Omental fat pad (tissue), 4 donors: ENCODE data around the gene CARD19. TPM values are rescaled to one million over a fixed set of nuclear protein-coding genes. Genes with fewer than 3 reads are reported as not detected.

Source experiments
- ATAC-seq: fragments of 150-250 bp; one replicate; pipeline ENCODE4 v1.9.1; 2016; ENCODE audit warnings: mild to moderate bottlenecking, moderate library complexity; ENCODE audit not compliant: low FRiP score
- DNase-seq: peaks from one replicate; pipeline ENCODE4 v3.0.0-alpha.2; 2019; ENCODE audit warnings: low spot score
- total RNA-seq, 4 donors: library from RNA; depleted of rRNA; stranded (reverse); fragments of >200 nt; gene quantifications; one replicate each; pipeline ENCODE4 v1.1.0, GENCODE V29; 2016
- TF ChIP-seq, protein P1 (sequence below), 3 donors: fragments of 450-650 bp; IDR thresholded peaks; one replicate each; pipeline ENCODE4 v1.5.1; 2016 to 2017; ENCODE audit warnings: antibody characterized with exemption in 3 of 3, mild to moderate bottlenecking in 3 of 3, moderate library complexity in 2 of 3

CARD19 gene
- total RNA-seq, 4 donors from 2014 or later: 45.7 to 76.5 (median 57.9) TPM

DNA sequence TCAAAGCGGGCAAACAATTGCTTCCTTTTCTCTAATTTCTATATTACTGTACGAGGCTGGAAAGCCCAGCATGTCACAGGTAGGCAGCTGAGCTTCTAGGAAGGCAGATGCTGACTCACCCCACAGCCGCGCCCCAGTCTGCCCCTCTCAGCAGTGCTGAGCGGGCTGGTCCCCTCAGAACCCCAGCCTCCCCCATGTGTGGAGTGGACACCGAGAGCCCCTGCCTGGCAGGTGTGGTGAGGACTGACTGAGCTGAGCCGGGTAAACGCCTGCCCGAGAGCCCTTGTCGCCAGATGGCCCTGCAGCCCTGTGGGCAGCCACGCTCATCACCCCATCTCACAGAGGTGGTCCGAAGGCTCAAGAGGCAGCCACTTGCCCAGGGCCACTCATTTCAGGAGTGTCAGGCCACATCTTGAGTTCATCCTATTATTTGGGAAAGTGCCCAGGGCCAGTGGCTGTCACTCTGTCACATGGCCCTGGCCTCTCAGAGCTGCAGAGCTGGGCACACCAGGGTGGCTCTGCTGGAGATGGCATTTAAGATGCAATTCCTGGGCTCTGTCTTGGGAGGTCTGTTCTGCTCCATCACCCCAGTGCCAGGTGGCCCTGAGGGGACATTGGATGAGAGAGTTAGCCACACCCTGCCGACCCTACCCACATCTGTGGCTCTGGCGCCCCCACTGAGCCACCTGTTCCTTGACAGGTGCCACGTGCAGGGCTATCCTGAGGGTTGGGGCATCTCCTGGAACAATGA is 12.4 kb downstream of the CARD19 start:
- ATAC-seq: no peak
- TF ChIP-seq, protein P1, sequence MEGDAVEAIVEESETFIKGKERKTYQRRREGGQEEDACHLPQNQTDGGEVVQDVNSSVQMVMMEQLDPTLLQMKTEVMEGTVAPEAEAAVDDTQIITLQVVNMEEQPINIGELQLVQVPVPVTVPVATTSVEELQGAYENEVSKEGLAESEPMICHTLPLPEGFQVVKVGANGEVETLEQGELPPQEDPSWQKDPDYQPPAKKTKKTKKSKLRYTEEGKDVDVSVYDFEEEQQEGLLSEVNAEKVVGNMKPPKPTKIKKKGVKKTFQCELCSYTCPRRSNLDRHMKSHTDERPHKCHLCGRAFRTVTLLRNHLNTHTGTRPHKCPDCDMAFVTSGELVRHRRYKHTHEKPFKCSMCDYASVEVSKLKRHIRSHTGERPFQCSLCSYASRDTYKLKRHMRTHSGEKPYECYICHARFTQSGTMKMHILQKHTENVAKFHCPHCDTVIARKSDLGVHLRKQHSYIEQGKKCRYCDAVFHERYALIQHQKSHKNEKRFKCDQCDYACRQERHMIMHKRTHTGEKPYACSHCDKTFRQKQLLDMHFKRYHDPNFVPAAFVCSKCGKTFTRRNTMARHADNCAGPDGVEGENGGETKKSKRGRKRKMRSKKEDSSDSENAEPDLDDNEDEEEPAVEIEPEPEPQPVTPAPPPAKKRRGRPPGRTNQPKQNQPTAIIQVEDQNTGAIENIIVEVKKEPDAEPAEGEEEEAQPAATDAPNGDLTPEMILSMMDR (IDR thresholded peaks at IDR 0.05): no peak
- DNase-seq: peak; percentile 18

DNA sequence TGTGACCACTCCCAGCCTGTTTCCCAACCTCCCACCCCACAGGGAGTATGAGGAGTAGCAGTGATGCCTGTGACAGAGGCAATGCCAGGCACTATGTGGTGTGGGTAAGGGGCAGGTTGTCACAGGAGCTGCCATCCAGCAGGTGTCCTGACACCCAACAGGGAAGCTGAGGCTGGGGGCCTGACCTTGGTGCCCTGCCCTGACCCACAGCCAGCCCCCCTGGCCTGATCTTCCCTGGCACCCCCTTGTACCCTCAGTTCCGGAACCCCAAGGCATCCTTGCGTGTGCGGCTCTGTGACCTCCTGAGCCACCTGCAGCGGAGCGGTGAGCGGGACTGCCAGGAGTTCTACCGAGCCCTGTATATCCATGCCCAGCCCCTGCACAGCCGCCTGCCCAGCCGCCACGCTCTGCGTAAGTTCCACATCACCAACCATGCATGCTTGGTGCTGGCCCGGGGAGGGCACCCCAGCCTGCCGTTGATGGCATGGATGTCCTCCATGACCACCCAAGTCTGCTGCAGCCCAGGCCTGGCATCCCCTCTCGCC is 14.4 kb downstream of the CARD19 start:
- TF ChIP-seq, protein P1 (IDR thresholded peaks at IDR 0.05): no peak
- ATAC-seq (no peak), DNase-seq (peak; percentile 17)

DNA sequence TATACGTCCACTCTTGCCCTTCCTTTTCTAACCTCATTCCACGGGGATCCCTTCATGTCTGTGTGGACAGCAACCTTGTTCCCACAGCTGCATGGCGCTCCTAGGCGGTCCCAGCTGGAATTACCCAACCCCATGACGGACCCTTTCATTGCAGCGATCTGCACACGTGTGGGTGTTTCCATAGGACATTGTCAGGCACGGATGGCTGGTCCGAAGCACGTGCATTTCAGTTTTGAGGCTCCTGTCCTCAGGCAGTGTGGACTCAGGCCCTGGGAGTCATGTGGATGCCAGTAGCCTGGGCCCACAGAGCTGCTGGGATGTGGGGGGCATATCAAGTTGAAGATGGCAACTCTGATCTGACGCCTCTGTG is 15.0 kb downstream of the CARD19 start:
- no peak for ATAC-seq
- DNase-seq: peak; percentile 16
- TF ChIP-seq, protein P1 (IDR thresholded peaks at IDR 0.05): no peak

DNA sequence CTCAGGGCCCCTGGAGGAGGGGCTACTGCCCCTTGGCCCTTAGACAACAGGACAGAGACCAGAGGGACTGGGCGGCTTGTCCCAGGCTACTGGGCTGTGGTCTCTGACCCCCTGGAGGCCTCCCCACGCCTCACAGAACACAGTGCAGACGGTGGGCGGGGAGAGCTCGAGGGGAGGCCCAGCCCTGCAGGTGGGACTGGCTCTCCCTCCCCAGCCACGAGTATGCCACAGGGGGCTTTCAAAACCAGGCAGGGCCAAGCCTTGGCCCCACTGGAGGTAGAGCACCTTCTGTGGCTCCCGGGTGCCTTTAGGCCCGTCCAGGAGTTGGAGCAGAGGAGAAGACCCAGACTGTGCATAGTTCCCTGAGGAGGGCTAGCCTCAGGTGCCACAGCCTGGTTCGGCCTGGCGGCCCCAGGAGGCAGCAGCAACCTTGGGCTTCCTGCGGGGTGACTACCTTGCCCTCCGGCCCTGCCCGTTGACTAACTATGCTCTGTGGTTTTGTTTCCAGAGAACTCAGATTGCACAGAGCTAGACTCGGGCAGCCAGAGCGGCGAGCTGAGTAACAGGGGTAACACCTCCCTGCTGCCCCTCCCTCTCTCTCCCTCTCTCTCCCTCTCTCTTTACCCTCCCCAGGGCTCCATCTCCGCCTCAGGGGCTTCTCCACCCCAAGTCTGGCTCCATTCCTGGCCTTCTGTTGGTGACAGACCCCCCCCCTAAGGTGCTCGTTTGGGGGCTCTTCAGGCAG is 15.5 kb downstream of the CARD19 start:
- ATAC-seq (no peak), DNase-seq (peak; percentile 21)
- TF ChIP-seq, protein P1 (IDR thresholded peaks at IDR 0.05): no peak

DNA sequence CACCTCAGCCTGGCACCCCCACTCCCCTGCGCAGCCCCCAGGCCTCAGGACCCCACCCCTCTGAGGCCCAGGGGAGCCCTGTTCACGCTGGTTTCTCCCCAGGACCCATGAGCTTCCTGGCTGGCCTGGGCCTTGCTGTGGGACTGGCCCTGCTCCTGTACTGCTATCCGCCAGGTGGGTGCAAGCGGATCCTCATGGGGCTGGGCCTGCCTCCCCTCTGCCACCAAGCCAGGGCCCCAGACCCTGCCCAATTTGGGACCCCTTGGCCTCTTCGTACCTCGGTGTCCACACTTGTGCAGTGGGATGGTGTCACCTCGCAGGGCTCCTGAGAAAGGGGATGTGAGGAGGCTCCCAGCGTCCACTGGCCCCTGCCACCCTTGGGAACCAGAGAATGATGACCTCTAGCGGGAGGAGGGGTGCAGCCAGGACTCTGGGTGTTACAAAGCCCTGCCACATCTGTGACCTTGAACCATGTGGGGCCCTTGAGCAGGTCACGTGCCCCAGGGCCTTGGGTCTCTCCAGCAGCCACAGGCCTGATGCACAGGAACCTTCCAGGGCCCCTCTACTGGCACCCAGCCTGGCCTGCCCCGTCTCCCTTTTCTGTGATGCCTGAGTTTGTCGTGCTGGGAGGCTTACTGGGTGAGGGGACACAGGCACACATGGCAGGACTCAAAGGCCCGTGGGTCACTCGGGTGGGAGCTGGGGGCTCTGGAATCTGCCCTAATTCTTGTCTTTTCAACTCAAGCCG is 16.3 kb downstream of the CARD19 start:
- DNase-seq (peak; percentile 22), ATAC-seq (no peak)
- TF ChIP-seq, protein P1 (IDR thresholded peaks at IDR 0.05): no peak

DNA sequence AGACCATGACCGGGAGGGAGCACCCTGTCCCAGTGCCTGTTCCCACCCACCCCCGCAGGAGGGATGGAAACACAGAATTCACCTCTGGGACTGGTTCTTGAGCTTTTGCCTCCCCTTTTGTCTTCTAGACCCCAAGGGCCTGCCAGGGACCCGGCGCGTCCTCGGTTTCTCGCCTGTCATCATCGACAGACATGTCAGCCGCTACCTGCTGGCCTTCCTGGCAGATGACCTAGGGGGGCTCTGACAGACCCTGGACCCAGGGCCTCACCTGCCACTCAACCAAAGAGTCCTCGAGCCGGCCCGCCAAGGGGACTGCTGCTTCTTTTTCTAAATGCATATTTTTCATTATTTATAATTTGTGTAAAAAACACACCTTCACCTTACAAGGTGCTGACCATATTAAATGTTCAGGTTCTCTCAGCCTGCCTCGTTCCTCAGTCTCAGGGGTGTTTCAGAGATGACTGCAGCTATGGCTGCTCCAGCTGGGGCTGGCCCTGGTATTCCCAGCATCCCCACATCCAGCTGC is 16.9 kb downstream of the CARD19 start:
- ATAC-seq (no peak), DNase-seq (peak; percentile 20)
- TF ChIP-seq, protein P1 (IDR thresholded peaks at IDR 0.05): no peak
